Ammon's horn (tissue), 1 donor: ENCODE results near the gene ZNF462.

Experiments used
- DNase-seq: peaks from one replicate; pipeline ENCODE4 v3.0.0-alpha.2; 2016; ENCODE audit warnings: low spot score

The ZNF462 gene

GRCh38 chr9:106864373-106865143 is 1.6 kb downstream of the ZNF462 start:
- DNase-seq = peak; percentile 28

- no peak for DNase-seq
These were observed 3.3 kb downstream of the ZNF462 start for GRCh38 chr9:106866243-106866642.

GRCh38 chr9:106867286-106867685 is 4.3 kb downstream of the ZNF462 start:
- no peak for DNase-seq

DNA sequence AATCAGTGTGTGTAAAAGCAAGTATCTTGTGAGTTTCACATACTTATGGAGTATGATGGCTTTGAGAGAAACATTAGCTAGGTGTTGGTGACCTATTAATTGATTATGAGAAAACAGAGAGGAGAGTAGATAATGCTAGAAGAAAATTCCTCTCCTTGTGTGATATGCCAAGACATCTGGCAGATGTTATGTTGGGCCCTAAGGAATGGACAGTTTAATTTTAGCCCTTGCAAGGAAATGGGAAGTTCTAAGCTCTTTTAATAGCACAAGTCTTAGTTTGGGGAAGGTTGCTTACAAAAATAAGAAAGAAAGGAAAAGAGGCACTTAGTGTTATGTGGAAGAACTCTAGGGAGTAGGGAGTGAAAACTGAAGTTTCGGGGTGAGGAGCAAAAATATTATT is 5.1 kb downstream of the ZNF462 start:
- DNase-seq = no peak

DNA sequence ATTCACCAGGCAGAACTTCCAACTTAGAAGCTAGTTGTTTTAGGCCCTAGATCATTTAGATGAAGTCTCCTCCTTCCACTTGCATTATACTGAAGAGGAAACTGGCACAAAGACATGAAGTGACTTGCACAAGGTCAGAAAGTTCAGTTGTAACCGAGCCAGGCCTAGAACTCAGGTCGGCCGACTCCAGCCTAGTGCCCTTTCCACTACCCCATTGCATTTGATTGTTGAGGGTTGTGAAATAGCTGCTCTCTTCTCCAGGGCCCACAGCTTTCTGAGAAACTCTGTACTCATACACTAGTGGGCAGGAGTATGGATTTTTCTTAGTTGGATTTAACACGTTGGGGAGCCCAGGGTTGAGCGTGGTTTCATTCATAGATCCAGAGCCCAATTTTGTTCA is 5.6 kb downstream of the ZNF462 start:
- no peak for DNase-seq

- DNase-seq = no peak
These were observed 6.1 kb downstream of the ZNF462 start for GRCh38 chr9:106869028-106869427.

- DNase-seq = no peak
These were observed 6.5 kb downstream of the ZNF462 start for GRCh38 chr9:106869458-106869857.

GRCh38 chr9:106872641-106873040 is 9.7 kb downstream of the ZNF462 start:
- no peak for DNase-seq

GRCh38 chr9:106874031-106874430 is 11.1 kb downstream of the ZNF462 start:
- DNase-seq = no peak

DNA sequence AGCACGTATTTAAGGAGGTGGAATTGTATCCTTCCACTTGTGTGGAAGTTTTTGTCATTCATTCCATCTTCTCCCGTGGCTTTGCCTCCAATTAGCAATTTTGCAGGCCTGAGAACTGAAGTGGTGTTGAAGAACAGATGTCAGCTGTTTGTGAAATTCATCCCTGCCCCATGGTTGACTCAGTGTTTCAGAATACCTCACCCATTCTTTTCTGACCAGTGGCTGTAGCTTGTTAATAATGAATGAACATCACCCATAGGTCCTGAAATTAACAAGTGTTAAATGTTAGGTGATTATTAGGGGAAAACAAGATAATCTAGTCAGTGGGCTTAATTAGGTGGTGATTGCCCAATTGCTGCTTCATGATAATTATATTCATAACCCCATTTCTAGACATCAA is 11.7 kb downstream of the ZNF462 start:
- no peak for DNase-seq

GRCh38 chr9:106875529-106875928 is 12.6 kb downstream of the ZNF462 start:
- DNase-seq = no peak

DNA sequence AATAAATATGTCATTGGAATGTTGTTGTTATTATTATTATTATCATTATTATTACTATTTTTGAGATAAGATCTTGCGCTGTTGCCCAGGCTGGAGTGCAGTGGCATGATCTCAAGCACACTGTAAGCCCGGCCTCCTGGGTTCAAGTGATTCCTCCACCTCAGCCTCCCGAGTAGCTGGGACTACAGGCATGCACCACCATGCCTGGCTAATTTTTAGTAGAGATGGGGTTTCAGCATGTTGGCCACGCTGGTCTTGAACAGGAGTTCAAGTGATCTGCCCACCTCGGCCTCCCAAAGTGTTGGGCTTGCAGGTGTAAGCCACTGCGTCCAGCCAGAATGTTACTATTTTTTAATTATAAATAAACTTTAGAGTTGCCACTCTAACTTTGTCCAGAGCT is 14.4 kb downstream of the ZNF462 start:
- DNase-seq = no peak

DNA sequence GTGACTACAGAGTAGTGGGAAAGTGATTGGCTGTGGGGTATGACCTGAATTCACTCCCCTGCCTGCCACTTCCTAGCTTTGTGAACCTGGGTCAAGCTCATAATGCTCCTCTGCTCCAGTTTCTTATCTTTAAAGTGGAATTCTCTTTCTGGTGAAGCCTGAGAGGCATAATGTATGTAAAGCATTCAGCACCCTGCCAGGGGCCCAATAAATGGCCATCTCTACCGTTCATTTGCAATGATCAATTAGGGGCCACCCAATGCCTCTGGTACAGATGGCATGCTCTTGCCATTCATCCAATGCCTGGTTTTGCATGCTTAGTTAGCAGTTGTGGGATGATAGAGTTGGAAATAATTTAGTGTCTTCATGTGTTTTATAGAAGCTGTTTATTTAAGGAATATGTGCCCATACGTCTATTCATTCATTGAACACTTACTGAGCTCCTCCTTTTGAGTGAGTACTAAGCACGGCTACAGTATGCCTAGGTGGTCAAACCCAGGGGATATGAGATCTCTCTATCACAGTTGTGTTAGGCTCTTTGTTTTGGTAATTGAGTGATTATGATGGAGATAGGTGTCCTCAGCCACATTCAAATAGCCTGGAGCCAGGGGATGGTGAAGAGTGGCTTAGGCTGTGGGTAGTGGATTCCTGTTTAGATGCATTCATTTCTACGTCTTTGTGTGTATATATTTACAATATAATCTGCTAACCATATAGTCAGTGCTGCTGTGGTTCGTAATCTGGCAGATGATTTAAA is 15.3 kb downstream of the ZNF462 start:
- no peak for DNase-seq

GRCh38 chr9:106878934-106879333 is 16.0 kb downstream of the ZNF462 start:
- DNase-seq = peak; percentile 66

DNA sequence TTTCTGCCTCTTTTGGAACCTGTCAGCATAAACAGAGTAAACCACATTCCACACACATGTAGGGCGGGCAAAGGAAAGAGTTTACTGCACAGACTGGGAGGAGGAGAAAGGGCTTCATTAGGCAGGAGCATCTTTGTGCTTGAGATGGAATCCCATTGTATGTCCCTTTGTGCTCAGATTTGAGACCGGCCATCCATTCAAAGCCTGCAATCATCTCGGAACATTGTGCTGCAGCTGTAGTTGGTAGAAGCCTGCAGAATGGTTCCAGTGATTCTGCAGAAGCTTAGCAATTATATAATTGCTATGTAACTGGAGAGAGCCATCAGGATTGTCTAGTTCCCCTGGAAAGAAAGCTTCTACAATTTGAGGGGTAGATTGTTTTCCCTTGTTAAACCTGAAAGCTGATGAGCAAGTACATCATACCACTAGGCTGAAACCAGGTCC is 16.5 kb downstream of the ZNF462 start:
- peak; percentile 72 for DNase-seq

DNA sequence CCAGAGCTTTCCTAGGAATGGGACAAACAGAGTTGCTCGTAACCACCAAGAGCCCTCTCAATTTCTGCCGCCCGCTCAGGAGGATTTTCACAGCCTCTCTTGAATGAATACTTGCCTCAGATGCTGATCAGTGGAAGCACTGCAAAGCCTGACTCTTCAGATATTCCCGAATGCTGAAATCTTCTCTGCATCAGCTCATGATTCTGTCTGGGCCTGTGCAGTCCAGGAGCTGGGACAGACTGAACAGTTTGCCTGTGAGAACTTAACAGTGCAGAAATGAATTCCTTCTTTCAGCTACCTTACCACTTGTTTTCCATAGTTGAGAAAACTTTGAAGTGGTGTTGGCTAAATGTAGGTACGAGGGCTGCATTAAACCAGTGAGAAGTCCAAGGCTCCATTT is 17.1 kb downstream of the ZNF462 start:
- DNase-seq = no peak

DNA sequence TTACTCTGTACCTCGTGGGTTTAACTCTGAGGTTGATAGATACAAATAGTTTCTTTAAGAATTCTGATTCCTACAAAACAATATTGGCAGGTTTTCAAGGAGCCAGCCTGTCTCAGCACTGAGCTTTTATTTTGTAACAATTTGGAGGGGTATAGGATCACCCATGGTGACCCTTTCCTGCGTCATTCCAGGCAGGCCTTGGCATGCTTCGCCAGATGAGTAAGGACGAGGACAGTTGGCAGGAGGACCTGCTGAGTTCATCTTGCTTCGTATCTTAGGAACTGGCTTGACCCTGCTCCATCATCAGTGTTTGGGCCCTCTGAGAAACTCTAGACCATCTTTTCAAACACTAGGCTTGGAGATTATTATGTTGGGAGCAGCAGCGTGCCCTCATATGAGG is 17.9 kb downstream of the ZNF462 start:
- no peak for DNase-seq

GRCh38 chr9:106883030-106883429 is 20.1 kb downstream of the ZNF462 start:
- no peak for DNase-seq

DNA sequence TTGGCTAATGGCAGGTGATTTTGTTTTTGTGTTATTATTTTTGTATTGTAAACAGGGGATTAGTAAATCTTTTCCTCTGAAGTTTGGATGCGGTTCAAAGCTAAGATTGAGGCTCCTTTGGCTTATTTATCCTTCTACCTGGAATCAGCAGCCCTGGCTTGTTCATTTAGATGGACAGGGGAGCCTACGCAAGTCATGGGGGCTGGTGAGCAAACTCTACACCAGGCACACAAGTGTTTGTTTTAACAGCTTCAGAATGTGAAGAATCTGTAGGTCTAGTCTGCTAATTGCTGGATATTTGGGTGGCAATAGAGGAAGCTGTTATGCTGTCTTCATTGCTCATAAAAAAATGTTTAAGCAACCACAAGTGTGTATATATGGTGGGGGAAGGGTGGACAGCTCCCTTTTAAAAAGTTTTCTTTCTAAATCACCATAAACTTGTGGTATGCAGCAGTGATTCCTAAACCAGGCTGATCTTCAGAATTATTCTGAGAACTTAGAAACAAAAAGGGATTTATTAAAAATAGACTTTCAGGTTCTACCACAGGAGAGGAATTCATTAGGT is 20.7 kb downstream of the ZNF462 start:
- no peak for DNase-seq

DNA sequence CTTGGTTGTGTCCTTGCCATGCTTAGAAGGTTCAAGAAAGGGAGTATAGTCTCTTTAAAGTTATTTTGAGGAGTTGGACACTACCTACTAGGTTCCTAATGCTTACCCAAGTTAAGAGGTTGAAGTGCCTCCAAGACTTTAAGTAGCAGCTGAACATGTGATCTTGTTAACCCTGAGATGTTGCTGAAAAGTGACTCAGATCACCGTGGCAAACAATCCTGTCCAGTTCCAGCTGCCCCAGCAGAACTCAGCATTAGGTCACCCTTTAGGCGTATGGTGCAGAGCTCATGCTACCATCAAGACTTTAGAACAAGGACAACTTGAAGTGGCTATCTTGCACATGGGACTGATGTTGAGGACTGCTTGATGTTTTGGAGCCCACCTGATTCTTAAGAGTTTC is 22.5 kb downstream of the ZNF462 start:
- no peak for DNase-seq

DNA sequence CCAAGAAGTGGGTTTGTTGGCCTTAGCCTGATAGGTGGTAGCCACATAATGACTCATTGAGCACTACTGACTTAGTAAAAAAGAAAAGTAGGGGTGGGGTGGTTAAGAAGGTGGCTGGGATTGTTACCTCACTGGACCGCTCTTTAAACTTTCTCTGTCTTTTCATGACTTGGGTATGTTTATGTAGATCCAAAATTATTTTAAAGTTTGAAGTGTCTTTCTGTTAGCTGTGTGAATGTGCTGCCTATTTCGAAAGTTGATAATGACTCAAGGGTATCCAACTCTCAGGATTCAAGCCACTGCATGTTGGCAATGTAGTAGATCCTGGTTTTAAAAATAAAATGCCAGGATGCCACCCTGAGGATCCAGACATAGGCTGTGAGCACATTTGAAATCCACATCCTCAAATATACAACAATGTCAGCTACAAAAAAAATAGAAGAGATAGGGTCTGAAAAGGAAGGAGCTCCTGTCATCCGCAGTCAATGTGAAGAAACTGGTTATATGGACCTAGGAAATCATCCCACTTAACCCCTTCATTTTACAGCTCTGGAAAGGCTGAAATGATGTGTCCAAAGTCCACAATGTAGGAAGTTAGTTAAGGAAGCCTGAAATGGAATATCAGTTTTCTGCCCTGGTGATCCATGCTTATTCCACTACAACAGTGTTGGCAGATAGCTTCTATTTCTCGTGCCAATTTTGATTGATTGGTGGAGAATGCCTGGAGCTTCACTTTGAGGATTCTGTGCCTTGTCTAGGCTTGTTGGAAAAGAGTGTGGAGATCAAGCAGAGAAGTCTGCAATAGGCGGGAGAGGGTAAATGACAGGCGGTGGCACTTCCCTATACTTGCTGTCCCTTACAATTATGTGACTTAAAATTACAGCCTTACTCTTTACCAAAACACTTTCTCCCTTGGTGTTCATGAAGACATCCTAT is 23.4 kb downstream of the ZNF462 start:
- DNase-seq = no peak

GRCh38 chr9:106887066-106887465 is 24.1 kb downstream of the ZNF462 start:
- DNase-seq = no peak
